GM15510 (cell line): Measurements from ENCODE around the gene NLRP6.

ENCODE experiments used
- POLR2A ChIP-seq: IDR thresholded peaks from 3 replicates; pipeline ENCODE4 v1.6.1; 2011; ENCODE audit warnings: borderline replicate concordance; ENCODE audit not compliant: insufficient read length; ENCODE audit errors: extremely low read depth

Gene NLRP6

DNA sequence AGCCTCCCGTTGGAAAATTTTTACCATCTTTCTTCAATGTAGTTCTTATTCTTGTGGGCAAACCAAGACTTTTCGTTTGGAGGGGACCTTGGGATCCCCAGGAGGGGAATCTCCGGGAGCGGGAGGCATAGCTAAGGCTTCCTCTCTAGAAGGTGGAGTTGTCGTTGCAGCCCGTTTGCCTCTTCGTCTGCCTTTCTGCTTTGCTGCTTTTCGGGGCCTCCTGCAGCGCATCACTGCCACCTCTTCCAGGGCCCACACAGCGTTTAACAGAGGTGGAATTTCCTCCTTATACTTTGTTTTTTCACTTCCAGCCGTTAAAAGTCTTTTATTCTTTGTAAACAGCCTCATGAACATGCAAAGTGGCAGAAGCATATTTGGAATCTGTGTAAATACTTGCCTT, 45.9 kb downstream of the NLRP6 start:
- TF ChIP-seq POLR2A, result no peak

DNA sequence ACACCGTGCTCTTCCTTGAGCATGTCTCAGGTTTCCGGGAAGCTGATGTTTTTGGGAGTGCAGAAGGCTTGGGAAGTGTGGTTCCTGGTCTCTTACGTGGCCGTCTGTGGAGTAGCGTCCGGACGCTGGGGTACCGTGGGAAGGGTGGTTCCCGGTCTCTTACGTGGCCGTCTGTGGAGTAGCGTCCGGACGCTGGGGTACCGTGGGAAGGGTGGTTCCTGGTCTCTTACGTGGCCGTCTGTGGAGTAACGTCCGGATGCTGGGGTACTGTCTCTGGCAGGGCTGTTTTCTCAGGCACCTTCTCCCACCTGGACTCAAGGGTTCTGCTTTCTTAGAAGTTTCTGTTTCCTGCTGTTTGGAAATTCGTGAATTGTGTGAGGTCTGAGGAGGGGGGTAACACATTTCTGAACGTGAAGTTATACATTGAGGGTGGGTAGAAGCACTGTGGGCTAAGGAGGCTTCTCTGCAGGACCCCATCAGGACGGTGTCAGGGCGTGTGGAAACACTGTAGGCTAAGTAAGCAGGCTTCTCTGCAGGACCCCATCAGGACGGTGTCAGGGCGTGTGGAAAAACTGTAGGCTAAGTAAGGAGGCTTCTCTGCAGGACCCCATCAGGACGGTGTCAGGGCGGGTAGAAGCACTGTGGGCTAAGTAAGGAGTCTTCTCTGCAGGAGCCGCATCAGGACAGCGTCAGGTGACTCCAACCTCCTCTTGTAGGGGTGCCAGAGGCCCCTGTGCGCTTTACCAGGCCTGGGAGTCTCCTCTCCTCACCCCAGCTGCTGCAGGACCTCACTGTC, 47.8 kb downstream of the NLRP6 start:
- TF ChIP-seq POLR2A, result no peak

DNA sequence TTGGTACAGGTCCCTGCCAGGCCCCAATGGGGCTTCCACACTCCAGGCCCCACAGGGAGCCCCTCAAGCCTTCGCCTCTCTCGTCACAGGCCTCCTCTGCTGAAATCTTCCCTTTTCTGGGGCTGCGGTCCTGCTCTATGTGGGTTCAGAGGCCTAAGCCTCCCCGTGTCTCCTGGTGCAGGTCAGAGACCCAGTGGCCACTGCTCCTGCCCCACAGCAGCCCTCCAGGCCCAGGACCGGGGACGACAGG, 48.3 kb downstream of the NLRP6 start:
- TF ChIP-seq POLR2A, result no peak

DNA sequence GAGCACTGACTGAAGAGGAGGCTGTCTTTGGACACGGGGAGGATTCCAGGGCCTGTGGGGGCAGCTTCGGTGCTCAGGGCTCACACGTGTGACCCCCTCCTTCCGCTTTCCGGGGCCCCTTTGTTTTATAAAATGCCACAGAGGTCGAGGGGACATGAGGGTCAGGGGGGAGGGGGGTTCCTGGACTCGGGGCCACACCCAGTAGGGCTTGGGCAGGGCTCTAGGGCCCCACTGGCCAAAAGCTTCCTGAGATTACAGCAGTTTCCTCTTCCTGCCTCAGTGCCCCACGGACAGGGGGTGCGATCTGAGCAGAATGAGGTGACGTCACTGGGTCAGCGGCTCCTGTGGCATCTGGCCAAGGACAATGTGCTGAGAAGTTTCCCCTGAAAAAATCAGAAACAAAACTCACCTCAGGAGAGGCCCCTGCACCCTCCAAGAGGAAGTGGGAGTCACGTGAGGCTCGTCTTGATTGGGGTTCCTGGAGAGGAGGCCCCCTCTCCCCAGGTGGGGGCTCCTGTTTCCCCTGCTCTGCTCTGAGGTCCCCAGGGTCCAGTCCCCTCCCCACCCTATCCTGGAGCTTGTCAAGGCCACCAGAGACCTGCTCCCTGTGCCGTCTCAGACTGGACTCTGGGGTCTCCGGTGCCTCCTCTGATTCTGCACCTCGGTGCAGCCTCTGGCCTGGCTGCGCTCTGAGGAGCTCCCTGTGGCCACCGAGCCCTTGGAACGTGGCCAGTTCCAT, 48.8 kb downstream of the NLRP6 start:
- peak; percentile 52 for TF ChIP-seq POLR2A

DNA sequence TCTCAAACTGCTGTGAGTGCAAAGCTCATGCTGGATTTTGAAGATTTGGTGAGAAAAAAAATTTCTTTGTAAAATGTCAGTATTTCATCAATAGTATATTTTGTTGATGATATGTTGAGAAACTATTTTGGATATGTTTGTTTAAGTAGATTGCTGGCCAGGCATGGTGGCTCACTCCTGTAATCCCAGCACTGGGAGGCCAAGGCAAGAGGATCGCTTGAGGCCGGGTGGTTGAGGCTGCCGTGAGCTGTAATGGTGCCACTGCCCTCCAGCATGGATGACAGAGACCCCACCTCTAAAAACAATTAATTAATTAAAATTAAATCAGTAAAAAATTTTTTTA, 49.3 kb downstream of the NLRP6 start:
- no peak for TF ChIP-seq POLR2A

DNA sequence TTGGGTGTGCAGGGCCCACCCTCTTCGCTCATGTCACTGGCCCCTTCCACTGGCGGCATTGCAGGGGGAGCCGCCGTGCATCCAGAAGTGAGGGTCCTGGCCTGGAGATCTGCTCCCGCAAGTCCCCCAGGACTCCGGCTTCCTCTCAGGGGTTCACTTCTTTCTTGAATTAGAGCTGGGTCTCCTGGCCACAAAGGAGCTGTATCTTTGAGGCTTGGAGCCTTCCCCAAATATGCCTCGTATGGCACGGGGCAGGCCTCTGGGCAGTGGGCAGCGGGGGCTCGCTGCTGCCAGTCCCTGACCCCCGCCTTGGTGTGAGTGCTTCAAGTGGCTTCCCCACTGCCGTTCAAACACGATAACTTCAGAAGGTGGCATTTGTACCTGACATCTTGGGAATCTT, 49.8 kb downstream of the NLRP6 start:
- TF ChIP-seq POLR2A, result no peak

DNA sequence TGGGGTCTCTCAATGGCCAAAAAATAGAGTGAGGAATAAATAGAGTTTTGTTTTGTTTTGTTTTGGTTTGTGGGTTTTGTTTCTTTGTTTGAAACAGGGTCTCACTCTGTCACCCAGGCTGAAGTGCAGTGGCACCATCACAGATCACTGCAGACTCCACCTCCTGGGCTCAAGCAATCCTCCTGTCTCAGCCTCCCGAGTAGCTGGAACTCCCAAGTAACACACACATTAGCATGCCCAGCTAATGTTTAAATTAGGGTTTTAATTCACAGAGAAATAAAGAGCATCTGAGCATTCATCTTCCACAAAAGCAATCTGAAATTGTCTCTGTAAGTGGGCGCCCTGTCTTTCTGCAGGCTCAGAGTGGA, 51.7 kb downstream of the NLRP6 start:
- no peak for TF ChIP-seq POLR2A

DNA sequence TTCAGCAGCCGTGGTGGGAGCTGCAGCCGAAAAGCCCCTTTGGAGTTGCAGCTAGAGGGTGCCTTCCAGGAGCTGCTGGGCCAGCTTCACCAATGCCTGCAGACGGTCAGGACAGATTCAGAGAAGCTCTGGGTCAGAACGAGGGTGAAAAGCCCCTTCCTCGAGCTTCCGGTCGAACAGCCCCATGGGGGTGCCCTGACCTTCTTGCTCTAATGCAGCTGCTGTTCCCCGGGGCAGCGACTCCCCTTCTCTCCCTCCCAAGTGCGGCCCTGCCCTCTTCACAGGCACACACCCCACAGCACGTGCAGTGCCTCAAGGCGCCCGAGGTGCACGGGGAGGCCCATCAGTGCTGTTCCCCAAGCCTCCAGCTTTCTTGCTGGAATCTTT, 52.1 kb downstream of the NLRP6 start:
- peak; percentile 11 for TF ChIP-seq POLR2A

DNA sequence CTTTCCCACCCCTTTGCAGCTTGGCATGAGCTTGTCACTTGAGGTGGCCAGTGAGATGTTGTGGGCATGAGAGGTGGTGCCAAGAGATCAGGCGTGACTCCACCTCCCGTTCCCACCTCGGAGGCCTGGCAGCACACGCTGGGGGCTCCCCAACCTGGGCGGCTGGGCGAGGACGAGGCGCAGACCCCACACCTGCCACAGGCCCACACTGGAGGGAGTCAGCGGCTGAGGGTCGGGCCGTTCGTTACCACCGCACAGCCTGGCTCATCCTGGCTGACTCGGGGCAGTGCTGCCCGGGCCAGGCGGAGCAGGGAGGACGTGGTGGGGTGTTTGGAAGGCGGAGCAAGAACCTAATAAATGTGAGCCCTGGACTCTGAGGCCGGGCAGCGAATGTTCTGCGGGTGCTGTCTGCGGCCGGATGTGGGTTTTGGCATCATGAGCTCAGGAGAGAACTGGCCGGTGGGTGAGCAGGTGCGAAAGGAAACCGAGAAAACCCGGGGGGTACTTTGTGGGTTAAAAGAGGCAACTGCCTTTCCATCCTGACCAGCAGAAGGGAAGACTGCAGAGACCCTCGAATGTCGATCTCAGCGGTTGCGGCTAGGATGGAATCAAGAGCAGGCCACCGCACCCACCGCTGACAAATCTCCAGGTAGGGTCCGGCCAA, 52.6 kb downstream of the NLRP6 start:
- TF ChIP-seq POLR2A, result peak; percentile 3

DNA sequence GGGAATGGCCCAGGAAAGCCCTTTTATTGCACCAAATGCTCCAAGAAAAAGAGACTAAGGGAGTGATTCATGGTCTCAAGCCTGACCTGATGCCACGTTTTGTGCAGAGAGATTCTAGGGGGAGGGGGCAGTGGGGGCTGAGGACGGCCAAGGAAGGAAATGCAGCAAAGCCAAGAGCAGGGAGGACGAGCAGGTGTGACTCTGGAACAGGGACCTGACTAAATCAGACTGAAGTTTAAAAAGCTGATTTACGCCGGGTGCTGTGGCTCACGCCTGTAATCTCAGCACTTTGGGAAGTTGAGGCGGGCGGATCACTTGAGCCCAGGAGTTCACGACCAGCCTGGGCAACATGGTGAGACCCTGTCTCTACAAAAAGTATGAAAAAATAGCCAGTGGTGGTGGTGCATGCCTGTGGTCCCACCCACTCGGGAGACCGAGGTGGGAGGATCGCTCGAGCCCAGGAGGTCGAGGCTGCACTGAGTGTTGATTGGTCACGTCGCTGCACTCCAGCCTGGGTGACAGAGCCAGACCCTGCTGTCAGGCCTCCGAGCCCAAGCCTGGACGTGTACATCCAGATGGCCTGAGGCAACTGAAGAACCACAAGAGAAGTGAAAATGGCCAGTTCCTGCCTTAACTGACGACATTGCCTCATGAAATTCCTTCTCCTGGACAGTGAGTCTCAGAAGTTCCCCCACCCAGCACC, 53.3 kb downstream of the NLRP6 start:
- no peak for TF ChIP-seq POLR2A

DNA sequence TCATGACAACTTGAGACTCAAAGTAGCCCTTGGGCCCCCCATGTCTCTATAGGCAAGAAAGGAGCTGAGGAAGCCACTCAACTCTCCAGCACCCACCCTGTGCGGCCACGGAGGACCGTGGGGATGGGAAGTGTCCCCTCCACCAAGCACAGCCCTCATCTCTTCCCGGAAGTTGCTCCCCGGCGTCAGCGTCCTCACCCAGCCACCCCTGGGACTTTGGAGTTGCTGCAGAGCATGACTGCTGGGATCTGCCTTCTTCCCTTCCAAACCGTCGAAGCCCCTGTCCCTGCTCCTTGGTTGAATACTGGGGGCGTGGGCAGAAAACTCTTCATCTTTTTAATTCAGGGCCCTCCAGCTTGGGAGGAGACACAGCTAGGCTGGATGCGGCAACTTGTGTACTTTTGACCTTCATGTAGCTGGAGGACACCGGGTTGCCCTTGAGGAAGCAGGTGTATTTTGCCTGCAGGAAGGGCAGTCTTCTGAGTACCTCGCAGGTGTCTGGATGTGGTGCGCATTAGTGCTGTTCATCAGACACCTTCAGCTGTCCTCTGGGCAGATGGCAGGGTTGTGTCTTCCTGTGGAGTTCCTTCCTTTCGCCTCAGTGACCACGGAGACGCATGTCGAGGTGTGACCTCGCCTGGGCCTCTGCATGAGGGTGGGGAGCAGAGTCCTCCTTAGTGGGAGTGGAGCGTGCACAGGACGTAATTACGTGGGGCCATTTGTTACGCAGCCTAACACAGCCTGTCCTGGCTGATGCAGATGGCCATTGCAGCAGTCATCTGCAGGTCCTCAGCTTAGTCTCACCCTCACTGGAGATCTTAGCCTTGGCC, 54.7 kb downstream of the NLRP6 start:
- no peak for TF ChIP-seq POLR2A

DNA sequence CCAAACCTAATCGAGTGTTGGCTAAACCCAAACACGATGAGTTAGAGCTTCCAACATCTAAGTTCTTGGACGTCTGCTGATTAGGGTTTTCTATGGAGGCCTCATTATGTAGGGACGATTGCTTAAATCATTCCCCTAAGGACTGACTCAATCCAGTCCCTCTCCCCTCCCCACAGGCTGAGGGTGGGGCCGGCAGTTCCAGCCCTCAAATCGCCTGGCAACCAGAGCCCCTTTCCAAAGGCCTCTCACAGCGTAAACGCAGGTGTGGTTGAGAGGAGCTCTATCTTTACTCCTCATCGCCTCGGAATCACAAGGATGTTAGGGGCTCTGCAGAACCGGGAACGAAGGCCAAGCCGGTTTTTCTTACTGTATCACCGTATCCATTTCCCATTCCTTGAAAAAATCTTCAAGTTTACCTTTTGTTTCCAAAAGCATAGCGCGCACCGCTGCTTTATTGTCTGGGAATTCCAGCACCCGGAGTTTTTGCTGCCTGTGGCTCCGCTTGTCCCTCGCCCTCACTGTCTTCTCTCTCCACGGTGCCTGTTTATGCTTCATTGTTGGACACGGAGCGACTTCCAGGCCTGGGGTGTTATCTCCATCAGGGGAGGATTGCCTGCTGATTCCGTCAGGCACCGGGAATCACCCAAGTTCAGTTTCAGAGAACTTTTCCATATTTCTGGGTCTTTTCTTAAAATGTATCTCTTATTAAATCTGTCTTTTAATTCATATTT, 56.2 kb downstream of the NLRP6 start:
- no peak for TF ChIP-seq POLR2A
